K562 (cell line): ENCODE data around the gene ACP5. TPM values are rescaled to one million over a fixed set of nuclear protein-coding genes. Genes with fewer than 3 reads are reported as not detected.
A peak's percentile ranks its signal among the peaks of the same experiment; 100 is the strongest.

ENCODE experiments used
- CBFA2T3 ChIP-seq: fragments of 450-650 bp; IDR thresholded peaks from 2 replicates; pipeline ENCODE4 v1.6.1; 2017
- CHD2 ChIP-seq: IDR thresholded peaks from 2 replicates; pipeline ENCODE4 v1.6.1; 2011; ENCODE audit warnings: low read depth, low read length
- CHD4 ChIP-seq: fragments of 200-600 bp; sonication (generic); IDR thresholded peaks from 3 replicates; pipeline ENCODE4 v1.6.1; 2012; ENCODE audit warnings: low read depth, mild to moderate bottlenecking, mixed read lengths, low read length, inconsistent platforms; ENCODE audit not compliant: insufficient read depth, insufficient replicate concordance, poor library complexity, severe bottlenecking
- CREB3L1 ChIP-seq: fragments of 450-650 bp; IDR thresholded peaks from 2 replicates; pipeline ENCODE4 v1.6.1; 2014; ENCODE audit warnings: low read depth, mild to moderate bottlenecking, moderate library complexity, borderline replicate concordance
- CXXC5 ChIP-seq: fragments of 250-450 bp; sonication (Bioruptor Pico); IDR thresholded peaks from 2 replicates; pipeline ENCODE4 v1.8.0; 2022; ENCODE audit warnings: inconsistent platforms, mild to moderate bottlenecking, moderate library complexity
- MBD2 ChIP-seq: sonication (generic); IDR thresholded peaks from 2 replicates; pipeline ENCODE4 v1.6.1; 2016; ENCODE audit warnings: low read depth, borderline replicate concordance
- MXD1 ChIP-seq: fragments of 250-450 bp; sonication (Bioruptor Pico); IDR thresholded peaks from 2 replicates; pipeline ENCODE4 v1.8.0; 2021; ENCODE audit warnings: borderline replicate concordance, mild to moderate bottlenecking, moderate library complexity; ENCODE audit not compliant: poor library complexity, severe bottlenecking
- PHF20 ChIP-seq: fragments of 450-650 bp; IDR thresholded peaks from 2 replicates; pipeline ENCODE4 v1.6.1; 2018; ENCODE audit not compliant: partially characterized antibody
- POLR2B ChIP-seq: fragments of 450-650 bp; IDR thresholded peaks from 2 replicates; pipeline ENCODE4 v1.6.1; 2018; ENCODE audit warnings: low read depth; ENCODE audit not compliant: partially characterized antibody
- SNIP1 ChIP-seq: fragments of 450-650 bp; IDR thresholded peaks from 2 replicates; pipeline ENCODE4 v1.7.1; 2017; ENCODE audit warnings: low read depth, mild to moderate bottlenecking
- SNRNP70 ChIP-seq: fragments of 200-400 bp; formaldehyde crosslinking; optimal IDR thresholded peaks from 2 replicates; pipeline ENCODE3; 2017; ENCODE audit warnings: low read depth, low read length
- SRF ChIP-seq, 2 experiments: fragments of 250-450, 450-650 bp in 1 of 2; sonication (Bioruptor Pico) in 1 of 2; sonication (generic) in 1 of 2; formaldehyde crosslinking; IDR thresholded peaks; 2 replicates each; pipeline versions ENCODE4 v1.5.0 to v1.5.1; 2020 to 2022; ENCODE audit warnings: mild to moderate bottlenecking in 1 of 2, missing genetic modification reagents in 1 of 2
- XRCC4 ChIP-seq: IDR thresholded peaks from one replicate; pipeline ENCODE4 v1.6.1; 2011; ENCODE audit not compliant: insufficient read depth, insufficient read length; ENCODE audit errors: extremely low read depth
- YBX1 ChIP-seq: fragments of 450-650 bp; IDR thresholded peaks from 2 replicates; pipeline ENCODE4 v1.7.1; 2016; ENCODE audit warnings: mild to moderate bottlenecking
- ZFP36 ChIP-seq: fragments of 150-350 bp; IDR thresholded peaks from 2 replicates; pipeline ENCODE4 v1.6.1; 2018; ENCODE audit warnings: low read length, low read depth; ENCODE audit not compliant: partially characterized antibody
- ZKSCAN1 ChIP-seq: fragments of 150-350 bp; IDR thresholded peaks from 2 replicates; pipeline ENCODE4 v1.6.1; 2016; ENCODE audit warnings: low read depth, low read length
- ZNF121 ChIP-seq: sonication (generic); formaldehyde crosslinking; conservative IDR thresholded peaks from 2 replicates; pipeline ENCODE4 v1.8.0; 2022; ENCODE audit warnings: missing genetic modification reagents
- ZNF282 ChIP-seq: sonication (generic); formaldehyde crosslinking; IDR thresholded peaks from 2 replicates; pipeline ENCODE4 v1.8.1; 2023; ENCODE audit warnings: missing genetic modification reagents
- ZNF384 ChIP-seq: IDR thresholded peaks from 2 replicates; pipeline ENCODE4 v1.6.1; 2012; ENCODE audit warnings: low read depth, low read length, improper control_type of control experiment
- ZNF444 ChIP-seq: fragments of 250-450 bp; sonication (Bioruptor Pico); IDR thresholded peaks from 2 replicates; pipeline ENCODE4 v1.4.0; 2020; ENCODE audit warnings: mild to moderate bottlenecking, moderate library complexity
- polyA plus RNA-seq, 8 experiments: library from polyadenylated mRNA; depleted of rRNA in 4 of 8; stranded (reverse) in 5 of 8; unstranded in 3 of 8; fragments of >200 nt; fragmentation: Nextera tagmentation in 2 of 8; fragmentation: Illumina TruSeq in 1 of 8; extraction: Ambion mirVana in 2 of 8; extraction: Trizol in 1 of 8; gene quantifications; 2 replicates each; pipeline versions ENCODE4 v1.2.1 to v1.2.3, GENCODE V29; 2011 to 2014; ENCODE audit warnings: inconsistent platforms in 1 of 8, missing spikeins in 1 of 8
- total RNA-seq, 7 experiments: library from RNA; depleted of rRNA in 6 of 7; stranded (reverse); fragments of >200 nt in 6 of 7; fragmentation: Illumina TruSeq in 2 of 7; extraction: Trizol in 2 of 7; gene quantifications; 2 replicates each; pipeline versions ENCODE4 v1.2.1 to v1.2.3, GENCODE V29; 2011 to 2021; ENCODE audit warnings: low replicate concordance in 1 of 7
- TF ChIP-seq, protein P1 (sequence below): IDR thresholded peaks from 2 replicates; pipeline ENCODE4 v1.6.1; 2011; ENCODE audit not compliant: insufficient read length; ENCODE audit errors: extremely low read depth
- TF ChIP-seq, protein P2 (sequence below): sonication (generic); formaldehyde crosslinking; IDR thresholded peaks from 2 replicates; pipeline ENCODE4 v1.8.0; 2022; ENCODE audit warnings: missing genetic modification reagents, mild to moderate bottlenecking, borderline replicate concordance
- TF ChIP-seq, protein P3 (sequence below): sonication (generic); formaldehyde crosslinking; IDR thresholded peaks from 2 replicates; pipeline ENCODE4 v1.8.0; 2022; ENCODE audit warnings: missing genetic modification reagents, mild to moderate bottlenecking, moderate library complexity, borderline replicate concordance

Gene ACP5
- total and polyA plus RNA-seq, 9 of the 15 experiments (the other 6 are each of a cell fraction or from before 2014, with no cell fraction given): 0.06 to 1.1 (median 0.31) TPM; not detected in 1

GRCh38 chr19:11538232-11539036 lies 39.0 kb downstream of the ACP5 start, which contains the start of gene CNN1 (continued):
- TF ChIP-seq ZNF444 (no peak), CBFA2T3 (no peak), CHD4 (peak; percentile 96), CHD2 (no peak), ZNF384 (no peak), MBD2 (0 out of 2 replicates have a peak, but pooled peaks have one; percentile 12), CXXC5 (CRISPR knock-in tag) (no peak), ZFP36 (no peak), ZKSCAN1 (no peak), PHF20 (peak; percentile 59), POLR2B (no peak), MXD1 (CRISPR knock-in tag) (no peak), YBX1 (no peak), SRF (CRISPR knock-in tag; IDR thresholded peaks at IDR 0.05) (no peak), ZNF121 (0 out of 2 replicates have a peak, but pooled peaks have one; percentile 16), SNRNP70 (no peak), ZNF282 (no peak), XRCC4 (no peak), CREB3L1 (no peak), SNIP1 (no peak)
- TF ChIP-seq, protein P1, sequence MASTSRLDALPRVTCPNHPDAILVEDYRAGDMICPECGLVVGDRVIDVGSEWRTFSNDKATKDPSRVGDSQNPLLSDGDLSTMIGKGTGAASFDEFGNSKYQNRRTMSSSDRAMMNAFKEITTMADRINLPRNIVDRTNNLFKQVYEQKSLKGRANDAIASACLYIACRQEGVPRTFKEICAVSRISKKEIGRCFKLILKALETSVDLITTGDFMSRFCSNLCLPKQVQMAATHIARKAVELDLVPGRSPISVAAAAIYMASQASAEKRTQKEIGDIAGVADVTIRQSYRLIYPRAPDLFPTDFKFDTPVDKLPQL: no peak
- TF ChIP-seq, protein P2, sequence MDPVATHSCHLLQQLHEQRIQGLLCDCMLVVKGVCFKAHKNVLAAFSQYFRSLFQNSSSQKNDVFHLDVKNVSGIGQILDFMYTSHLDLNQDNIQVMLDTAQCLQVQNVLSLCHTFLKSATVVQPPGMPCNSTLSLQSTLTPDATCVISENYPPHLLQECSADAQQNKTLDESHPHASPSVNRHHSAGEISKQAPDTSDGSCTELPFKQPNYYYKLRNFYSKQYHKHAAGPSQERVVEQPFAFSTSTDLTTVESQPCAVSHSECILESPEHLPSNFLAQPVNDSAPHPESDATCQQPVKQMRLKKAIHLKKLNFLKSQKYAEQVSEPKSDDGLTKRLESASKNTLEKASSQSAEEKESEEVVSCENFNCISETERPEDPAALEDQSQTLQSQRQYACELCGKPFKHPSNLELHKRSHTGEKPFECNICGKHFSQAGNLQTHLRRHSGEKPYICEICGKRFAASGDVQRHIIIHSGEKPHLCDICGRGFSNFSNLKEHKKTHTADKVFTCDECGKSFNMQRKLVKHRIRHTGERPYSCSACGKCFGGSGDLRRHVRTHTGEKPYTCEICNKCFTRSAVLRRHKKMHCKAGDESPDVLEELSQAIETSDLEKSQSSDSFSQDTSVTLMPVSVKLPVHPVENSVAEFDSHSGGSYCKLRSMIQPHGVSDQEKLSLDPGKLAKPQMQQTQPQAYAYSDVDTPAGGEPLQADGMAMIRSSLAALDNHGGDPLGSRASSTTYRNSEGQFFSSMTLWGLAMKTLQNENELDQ (CRISPR knock-in tag): no peak
- TF ChIP-seq, protein P3, sequence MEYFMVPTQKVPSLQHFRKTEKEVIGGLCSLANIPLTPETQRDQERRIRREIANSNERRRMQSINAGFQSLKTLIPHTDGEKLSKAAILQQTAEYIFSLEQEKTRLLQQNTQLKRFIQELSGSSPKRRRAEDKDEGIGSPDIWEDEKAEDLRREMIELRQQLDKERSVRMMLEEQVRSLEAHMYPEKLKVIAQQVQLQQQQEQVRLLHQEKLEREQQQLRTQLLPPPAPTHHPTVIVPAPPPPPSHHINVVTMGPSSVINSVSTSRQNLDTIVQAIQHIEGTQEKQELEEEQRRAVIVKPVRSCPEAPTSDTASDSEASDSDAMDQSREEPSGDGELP (CRISPR knock-in tag): peak; percentile 84
